Measurements from ENCODE around the gene DSP.
A peak's percentile ranks its signal among the peaks of the same experiment; 100 is the strongest.

Gene DSP, protein sequence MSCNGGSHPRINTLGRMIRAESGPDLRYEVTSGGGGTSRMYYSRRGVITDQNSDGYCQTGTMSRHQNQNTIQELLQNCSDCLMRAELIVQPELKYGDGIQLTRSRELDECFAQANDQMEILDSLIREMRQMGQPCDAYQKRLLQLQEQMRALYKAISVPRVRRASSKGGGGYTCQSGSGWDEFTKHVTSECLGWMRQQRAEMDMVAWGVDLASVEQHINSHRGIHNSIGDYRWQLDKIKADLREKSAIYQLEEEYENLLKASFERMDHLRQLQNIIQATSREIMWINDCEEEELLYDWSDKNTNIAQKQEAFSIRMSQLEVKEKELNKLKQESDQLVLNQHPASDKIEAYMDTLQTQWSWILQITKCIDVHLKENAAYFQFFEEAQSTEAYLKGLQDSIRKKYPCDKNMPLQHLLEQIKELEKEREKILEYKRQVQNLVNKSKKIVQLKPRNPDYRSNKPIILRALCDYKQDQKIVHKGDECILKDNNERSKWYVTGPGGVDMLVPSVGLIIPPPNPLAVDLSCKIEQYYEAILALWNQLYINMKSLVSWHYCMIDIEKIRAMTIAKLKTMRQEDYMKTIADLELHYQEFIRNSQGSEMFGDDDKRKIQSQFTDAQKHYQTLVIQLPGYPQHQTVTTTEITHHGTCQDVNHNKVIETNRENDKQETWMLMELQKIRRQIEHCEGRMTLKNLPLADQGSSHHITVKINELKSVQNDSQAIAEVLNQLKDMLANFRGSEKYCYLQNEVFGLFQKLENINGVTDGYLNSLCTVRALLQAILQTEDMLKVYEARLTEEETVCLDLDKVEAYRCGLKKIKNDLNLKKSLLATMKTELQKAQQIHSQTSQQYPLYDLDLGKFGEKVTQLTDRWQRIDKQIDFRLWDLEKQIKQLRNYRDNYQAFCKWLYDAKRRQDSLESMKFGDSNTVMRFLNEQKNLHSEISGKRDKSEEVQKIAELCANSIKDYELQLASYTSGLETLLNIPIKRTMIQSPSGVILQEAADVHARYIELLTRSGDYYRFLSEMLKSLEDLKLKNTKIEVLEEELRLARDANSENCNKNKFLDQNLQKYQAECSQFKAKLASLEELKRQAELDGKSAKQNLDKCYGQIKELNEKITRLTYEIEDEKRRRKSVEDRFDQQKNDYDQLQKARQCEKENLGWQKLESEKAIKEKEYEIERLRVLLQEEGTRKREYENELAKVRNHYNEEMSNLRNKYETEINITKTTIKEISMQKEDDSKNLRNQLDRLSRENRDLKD (N-terminal part only)

DNA sequence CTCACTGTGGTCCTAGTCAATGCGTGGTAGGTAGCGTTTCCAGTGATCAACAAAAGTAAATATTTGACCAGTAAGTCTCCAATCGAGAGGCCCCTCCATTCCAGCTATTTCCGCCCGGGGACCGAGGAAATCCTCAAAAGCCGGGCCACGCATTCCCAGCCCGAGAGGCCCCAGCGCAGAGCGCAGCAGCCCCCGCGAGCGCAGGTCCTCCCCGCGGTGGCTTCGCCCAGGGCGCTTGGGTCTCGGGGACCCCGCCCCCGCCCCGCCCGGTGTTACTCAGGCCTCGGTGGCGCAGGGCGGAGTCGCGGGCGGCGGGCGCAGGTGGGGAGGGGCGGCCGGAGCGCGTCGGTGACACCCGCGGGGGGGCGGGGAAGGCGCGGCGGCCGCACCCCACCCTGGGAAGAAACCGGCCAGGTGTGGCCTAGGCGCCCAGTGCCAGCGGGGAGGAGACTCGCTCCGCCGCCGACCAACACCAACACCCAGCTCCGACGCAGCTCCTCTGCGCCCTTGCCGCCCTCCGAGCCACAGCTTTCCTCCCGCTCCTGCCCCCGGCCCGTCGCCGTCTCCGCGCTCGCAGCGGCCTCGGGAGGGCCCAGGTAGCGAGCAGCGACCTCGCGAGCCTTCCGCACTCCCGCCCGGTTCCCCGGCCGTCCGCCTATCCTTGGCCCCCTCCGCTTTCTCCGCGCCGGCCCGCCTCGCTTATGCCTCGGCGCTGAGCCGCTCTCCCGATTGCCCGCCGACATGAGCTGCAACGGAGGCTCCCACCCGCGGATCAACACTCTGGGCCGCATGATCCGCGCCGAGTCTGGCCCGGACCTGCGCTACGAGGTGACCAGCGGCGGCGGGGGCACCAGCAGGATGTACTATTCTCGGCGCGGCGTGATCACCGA lies at the start of gene DSP:
TSS of gene DSP (plus strand) at position 497 of the 890 bp plus-strand sequence. CDS start at position 742, 245 bp downstream.
- DNase-seq: peak; percentile 65

DNA sequence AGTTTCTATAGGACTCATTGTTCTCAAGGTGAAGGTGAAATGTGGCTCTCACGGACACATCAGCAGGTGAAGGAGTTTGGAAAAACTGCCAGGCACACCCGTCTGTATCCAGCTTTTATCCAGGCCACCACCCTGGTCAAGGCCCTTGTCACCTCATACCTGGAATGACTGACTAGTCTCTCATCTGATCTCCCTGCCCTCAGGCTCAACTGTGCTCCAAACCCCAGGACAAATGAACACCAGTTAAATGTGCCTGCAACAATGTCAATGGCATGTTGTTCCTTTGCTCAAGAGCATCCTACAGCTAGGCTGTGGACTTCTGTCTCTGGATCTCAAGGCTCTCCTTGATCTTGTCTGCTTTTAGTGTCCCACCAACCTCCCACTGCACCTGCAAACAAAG lies 47.6 kb upstream of the DSP start:
- DNase-seq: no peak

DNA sequence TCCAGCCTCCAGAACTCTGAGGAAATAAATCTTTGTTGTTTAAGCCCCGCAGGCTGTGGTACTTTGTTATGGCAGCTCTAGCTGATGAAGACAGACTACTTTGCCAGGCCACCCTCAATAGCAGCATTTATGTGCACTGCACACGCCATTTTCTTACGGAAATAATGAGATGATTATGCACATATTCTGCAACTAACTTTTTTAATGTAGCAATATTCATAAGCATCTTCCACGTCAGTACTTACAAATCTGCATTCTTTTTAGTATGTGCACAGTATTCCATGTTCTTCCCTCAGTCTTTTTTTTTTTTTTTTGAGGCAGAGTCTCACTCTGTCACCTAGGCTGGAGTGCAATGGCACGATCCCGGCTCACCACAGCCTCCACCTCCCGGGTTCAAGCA lies 46.8 kb upstream of the DSP start:
- no peak for DNase-seq

- DNase-seq: no peak
These were observed 45.1 kb upstream of the DSP start for GRCh38 chr6:7496266-7496875.

GRCh38 chr6:7500752-7501282 lies 40.7 kb upstream of the DSP start:
- DNase-seq: no peak

- DNase-seq: no peak
These were observed 38.7 kb upstream of the DSP start for GRCh38 chr6:7502743-7503142.

- no peak for DNase-seq
These were observed 37.4 kb upstream of the DSP start for GRCh38 chr6:7504041-7504440.

DNA sequence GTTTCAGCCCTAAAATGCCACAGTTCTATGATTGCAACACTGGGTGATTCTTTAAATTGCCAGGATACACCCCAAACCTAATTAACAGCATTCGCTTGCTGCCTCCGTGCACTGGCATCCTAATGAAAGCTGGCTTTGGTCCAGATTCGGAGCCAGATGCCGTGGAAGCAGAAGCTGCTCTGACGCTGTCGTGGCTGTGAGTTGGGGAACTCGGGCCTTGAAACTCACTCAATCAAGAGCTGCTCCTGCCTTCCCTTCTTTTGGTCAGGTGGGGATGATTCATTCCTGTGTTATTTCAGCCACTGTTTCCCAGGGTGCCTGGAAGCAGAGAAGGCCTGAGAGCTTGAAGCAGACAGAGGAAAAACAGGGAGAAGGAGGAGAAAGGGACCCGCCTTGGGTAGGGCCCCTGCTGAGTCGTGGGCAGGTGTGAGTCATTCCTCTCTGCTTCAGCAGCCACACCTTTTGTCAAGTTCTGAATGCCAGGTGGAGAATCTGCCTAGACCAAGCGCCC lies 36.2 kb upstream of the DSP start:
- DNase-seq: no peak

DNA sequence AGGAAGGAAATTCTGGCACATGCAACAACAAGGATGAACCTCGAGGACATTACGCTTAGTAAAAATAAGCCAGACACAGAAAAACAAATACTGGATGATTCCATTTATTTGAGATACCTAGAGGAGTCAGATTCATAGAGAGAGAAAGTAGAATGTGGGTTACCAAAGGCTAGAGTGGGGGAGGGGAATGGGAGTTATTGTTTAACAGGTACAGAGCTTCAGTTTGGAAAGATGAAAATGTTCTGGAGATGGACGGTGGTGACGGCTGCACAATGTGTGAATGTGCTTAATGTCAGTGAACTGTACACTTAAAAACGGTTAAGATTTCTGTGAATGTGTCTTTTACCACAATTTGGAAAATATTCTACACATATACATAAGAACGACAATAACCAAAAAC lies 33.9 kb upstream of the DSP start:
- DNase-seq: no peak

- DNase-seq: no peak
These were observed 29.2 kb upstream of the DSP start for GRCh38 chr6:7512320-7512719.

GRCh38 chr6:7513529-7513928 lies 27.9 kb upstream of the DSP start:
- no peak for DNase-seq

DNA sequence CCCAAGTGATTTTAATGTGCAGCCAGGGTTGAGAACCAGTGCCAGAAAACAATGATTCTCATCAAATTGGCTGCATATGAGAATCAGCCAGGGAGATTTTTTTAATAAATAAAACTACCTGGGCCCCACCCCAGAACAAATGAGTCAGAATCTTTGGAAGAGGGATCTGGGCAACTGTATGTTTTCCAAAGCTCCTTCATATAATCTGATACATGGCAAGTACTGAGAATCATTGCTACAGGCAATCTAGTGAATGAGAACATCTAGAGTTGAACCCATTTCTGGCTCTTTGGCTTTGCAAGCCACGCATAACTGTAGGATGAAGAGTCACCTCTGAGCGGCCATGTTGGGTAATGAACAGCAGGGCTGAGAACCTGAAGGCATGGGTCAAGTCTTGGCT lies 26.1 kb upstream of the DSP start:
- DNase-seq: no peak

- no peak for DNase-seq
These were observed 22.6 kb upstream of the DSP start for GRCh38 chr6:7518877-7519276.

DNA sequence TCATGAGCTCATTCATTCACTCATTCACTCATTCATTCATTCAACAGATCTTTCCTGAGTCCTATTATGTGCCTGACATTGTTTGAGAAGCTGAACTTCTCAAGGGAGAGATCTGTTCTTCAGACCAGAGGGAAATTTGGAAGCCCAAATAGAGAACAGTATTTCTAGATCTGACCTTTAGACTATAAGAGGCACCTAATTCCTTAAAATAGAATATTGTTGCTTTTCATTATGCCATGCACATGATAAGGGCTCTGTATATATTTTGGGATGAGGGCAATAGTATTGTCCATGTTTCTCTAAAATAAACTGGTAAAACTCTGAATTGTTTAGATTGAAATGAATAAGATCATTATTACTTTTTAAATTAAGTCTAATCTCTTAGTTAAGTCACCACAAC lies 18.6 kb upstream of the DSP start:
- DNase-seq: no peak

GRCh38 chr6:7523922-7524321 lies 17.5 kb upstream of the DSP start:
- no peak for DNase-seq

DNA sequence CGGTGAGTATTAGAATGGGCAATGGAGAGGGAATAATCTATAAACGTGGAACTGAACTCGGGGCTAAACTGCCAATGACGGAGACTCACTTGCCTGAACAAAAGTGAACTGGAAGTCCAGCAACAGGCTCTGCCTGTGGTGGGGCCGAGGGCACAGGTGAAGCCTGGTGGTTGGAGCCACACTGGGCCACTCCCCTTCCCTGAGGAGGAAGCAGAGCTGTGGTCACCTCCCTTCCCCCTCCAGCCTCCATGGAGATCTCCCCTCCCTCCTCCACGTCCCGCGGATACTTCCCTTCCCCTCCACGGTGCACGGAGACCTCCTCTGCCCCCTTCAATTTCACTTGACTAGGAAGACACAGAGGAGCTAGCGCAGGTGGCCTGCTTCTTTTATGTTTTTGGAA lies 14.7 kb upstream of the DSP start:
- no peak for DNase-seq

- DNase-seq: no peak
These were observed 12.9 kb upstream of the DSP start for GRCh38 chr6:7528565-7528964.

- no peak for DNase-seq
These were observed 12.3 kb upstream of the DSP start for GRCh38 chr6:7529141-7529540.

GRCh38 chr6:7532232-7532631 lies 9.2 kb upstream of the DSP start:
- no peak for DNase-seq

- DNase-seq: no peak
These were observed 8.7 kb upstream of the DSP start for GRCh38 chr6:7532821-7533220.

DNA sequence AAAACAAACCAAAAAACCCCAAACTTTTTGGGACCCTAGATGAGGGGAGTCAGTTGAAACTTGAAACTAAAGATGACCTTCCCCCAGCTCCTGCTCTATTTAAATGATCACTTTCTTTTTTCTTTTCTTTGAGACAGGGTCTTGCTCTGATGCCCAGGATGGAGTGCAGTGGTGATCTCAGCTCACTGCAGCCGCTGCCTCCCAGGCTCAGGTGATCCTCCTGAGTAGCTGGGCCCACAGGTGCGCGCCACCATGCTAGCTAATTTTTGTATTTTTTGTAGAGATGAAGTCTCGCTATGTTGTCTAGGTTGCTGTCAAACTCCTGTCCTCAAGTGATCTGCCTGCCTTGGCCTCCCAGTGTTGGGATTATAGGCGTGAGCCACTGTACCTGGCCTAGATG lies 7.3 kb upstream of the DSP start:
- no peak for DNase-seq
